Measurements from ENCODE around the gene ASB18. TPM values are rescaled to one million over a fixed set of nuclear protein-coding genes. Genes with fewer than 3 reads are reported as not detected.

ASB18 gene
- total RNA-seq, 1 donor from 2014 or later: not detected

DNA sequence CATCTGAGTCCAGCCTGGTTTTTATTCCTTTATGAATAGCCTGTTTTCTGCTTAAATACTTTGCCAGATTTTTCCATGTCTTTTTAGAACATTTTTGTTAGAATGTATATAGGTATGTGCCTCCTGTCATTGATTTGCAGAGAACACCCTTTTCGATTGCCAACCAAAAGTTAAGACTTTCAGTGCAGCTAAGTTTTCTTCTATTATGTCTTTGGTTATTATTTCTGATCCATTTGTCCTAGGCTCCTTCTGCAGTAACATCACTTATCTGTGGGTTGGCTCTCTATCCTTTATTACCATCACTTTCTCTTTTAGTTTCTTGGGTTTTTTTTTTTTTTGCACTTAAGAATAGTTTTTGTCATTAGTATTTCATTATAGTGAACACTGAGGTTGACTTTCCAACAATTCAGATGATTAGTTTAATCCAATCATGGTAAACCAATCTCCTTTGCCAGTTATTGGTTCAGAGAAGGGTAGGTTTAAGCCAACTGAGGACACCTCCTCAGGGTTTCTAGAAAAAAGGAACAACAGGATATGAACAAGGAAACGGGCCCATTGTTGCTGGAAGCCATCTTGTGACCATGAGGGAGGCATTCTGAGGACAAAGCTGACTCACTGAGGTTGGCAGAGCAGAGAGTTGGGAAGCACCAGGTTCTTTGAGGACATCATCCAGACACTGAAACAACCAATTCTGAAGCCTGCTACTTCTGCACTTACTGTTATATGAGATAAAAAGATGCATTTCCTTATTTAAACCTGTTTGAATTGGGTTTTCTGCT, 58.1 kb downstream of the ASB18 start:
- H3K4me3 Mint-ChIP-seq (ENCODE audit: unreplicated experiment): no peak overlapping the region
- H3K9me3 Mint-ChIP-seq (ENCODE audit: unreplicated experiment): peaks cover 4% of the 10 kb centered on the region
- H3K27ac Mint-ChIP-seq (ENCODE audit: unreplicated experiment): no peak overlapping the region
- no peaks in the 10 kb centered on the region for H3K27me3 Mint-ChIP-seq (ENCODE audit: unreplicated experiment)
- H3K4me1 Mint-ChIP-seq (ENCODE audit: unreplicated experiment): no peaks in the 10 kb centered on the region
- DNase-seq (ENCODE audit: extremely low spot score, unreplicated experiment): no peak
- H3K36me3 Mint-ChIP-seq (ENCODE audit: unreplicated experiment): peaks cover 8% of the 10 kb centered on the region
- TF ChIP-seq, protein P1, sequence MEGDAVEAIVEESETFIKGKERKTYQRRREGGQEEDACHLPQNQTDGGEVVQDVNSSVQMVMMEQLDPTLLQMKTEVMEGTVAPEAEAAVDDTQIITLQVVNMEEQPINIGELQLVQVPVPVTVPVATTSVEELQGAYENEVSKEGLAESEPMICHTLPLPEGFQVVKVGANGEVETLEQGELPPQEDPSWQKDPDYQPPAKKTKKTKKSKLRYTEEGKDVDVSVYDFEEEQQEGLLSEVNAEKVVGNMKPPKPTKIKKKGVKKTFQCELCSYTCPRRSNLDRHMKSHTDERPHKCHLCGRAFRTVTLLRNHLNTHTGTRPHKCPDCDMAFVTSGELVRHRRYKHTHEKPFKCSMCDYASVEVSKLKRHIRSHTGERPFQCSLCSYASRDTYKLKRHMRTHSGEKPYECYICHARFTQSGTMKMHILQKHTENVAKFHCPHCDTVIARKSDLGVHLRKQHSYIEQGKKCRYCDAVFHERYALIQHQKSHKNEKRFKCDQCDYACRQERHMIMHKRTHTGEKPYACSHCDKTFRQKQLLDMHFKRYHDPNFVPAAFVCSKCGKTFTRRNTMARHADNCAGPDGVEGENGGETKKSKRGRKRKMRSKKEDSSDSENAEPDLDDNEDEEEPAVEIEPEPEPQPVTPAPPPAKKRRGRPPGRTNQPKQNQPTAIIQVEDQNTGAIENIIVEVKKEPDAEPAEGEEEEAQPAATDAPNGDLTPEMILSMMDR (IDR thresholded peaks at IDR 0.05): no peak

DNA sequence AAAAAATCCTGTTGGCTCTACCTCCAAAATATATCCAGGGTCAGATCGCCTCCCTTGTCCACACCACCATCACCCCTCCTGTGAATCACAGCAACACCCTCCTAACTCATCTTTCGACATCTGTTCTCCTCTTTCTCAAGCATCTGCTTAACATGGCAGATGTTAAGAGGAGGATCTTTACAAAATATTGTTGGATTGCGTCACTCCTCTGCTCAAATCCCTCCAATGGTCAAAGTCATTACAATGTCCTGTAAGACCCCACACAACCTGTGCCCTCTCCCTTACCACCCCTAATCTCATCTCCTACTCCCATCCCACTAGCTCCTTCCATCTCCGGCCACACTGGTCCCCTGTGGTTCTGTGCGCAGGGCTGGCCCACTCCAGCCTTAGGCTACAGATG, 59.3 kb downstream of the ASB18 start:
- peaks cover 7% of the 10 kb centered on the region for H3K36me3 Mint-ChIP-seq (ENCODE audit: unreplicated experiment)
- TF ChIP-seq, protein P1 (IDR thresholded peaks at IDR 0.05): no peak
- peaks cover 4% of the 10 kb centered on the region for H3K9me3 Mint-ChIP-seq (ENCODE audit: unreplicated experiment)
- no peaks in the 10 kb centered on the region for H3K27me3 Mint-ChIP-seq (ENCODE audit: unreplicated experiment)
- no peak for DNase-seq (ENCODE audit: extremely low spot score, unreplicated experiment)
- H3K27ac Mint-ChIP-seq (ENCODE audit: unreplicated experiment): no peak overlapping the region
- H3K4me3 Mint-ChIP-seq (ENCODE audit: unreplicated experiment): no peak overlapping the region
- H3K4me1 Mint-ChIP-seq (ENCODE audit: unreplicated experiment): no peaks in the 10 kb centered on the region

DNA sequence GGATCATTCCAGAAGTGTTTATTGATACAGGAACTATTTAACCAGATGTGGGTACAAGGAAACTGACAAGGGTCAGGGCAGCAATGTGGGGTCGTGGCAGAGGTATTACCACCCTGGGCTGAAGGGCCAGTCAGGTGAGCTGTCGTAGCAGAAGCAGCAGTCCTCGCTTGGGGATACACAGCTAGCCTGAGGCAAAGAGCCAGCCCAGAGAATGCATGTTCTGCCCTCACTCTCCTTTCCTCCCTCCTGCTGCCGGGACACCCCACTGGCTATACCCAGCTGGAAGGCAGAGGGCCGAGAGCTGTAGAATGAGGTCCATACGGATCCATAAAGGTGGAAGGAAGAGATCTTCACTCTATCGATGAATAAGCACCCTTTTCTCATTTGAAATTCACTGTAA, 63.8 kb downstream of the ASB18 start:
- Mint-ChIP-seq H3K4me3 (ENCODE audit: unreplicated experiment) (no peak overlapping the region), H3K27me3 (ENCODE audit: unreplicated experiment) (no peaks in the 10 kb centered on the region), H3K27ac (ENCODE audit: unreplicated experiment) (no peak overlapping the region), H3K4me1 (ENCODE audit: unreplicated experiment) (peaks cover 13% of the 10 kb centered on the region), H3K36me3 (ENCODE audit: unreplicated experiment) (peaks cover 2% of the 10 kb centered on the region), H3K9me3 (ENCODE audit: unreplicated experiment) (peaks cover 3% of the 10 kb centered on the region)
- TF ChIP-seq, protein P1 (IDR thresholded peaks at IDR 0.05): no peak
- DNase-seq (ENCODE audit: extremely low spot score, unreplicated experiment): no peak

DNA sequence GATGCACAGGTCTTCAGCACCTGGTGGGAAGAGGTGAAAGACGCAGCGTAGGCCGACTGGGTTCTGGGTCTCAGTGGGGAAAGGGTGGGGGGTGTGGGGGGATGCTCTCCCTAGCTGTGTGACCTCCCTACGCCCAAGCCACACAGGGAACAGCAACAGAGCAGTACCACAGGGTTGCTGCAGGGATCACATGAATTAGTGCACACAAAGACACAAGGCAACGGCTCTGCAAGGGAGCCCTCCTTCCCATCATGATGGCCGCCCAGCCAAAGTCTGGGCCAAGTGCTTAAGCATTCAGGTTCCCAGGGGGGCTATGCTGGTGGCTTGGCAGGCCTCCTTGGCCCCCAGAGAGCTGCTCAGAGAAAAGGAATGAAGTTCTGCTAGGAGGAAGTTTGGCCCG, 67.8 kb downstream of the ASB18 start:
- Mint-ChIP-seq H3K4me3 (ENCODE audit: unreplicated experiment) (no peak overlapping the region), H3K4me1 (ENCODE audit: unreplicated experiment) (peaks cover 13% of the 10 kb centered on the region), H3K9me3 (ENCODE audit: unreplicated experiment) (peaks cover 3% of the 10 kb centered on the region), H3K27me3 (ENCODE audit: unreplicated experiment) (no peaks in the 10 kb centered on the region), H3K27ac (ENCODE audit: unreplicated experiment) (no peak overlapping the region), H3K36me3 (ENCODE audit: unreplicated experiment) (peaks cover 5% of the 10 kb centered on the region)
- TF ChIP-seq, protein P1 (IDR thresholded peaks at IDR 0.05): no peak
- DNase-seq (ENCODE audit: extremely low spot score, unreplicated experiment): no peak

DNA sequence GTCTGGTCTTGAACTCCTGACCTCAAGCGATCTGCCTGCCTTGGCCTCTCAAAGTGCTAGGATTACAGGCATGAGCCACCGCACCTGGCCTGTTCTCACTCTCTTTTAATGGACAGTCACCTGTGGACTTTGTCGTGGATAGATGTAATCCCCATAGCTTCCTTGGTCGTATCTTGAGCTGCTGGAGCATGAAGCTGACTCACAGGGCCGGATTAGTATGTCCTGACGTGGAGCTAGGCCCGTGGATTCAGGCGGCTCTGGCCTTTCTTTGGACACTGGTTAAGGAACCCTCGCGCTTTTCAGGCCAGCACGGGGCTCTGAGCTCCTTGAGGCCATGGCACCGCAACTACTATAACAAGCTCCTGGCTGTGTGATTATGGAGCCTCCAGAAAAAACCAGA, 68.5 kb downstream of the ASB18 start:
- H3K36me3 Mint-ChIP-seq (ENCODE audit: unreplicated experiment): peaks cover 5% of the 10 kb centered on the region
- H3K4me1 Mint-ChIP-seq (ENCODE audit: unreplicated experiment): peaks cover 13% of the 10 kb centered on the region
- no peak overlapping the region for H3K27ac Mint-ChIP-seq (ENCODE audit: unreplicated experiment)
- no peak for DNase-seq (ENCODE audit: extremely low spot score, unreplicated experiment)
- H3K9me3 Mint-ChIP-seq (ENCODE audit: unreplicated experiment): peaks cover 3% of the 10 kb centered on the region
- TF ChIP-seq, protein P1 (IDR thresholded peaks at IDR 0.05): no peak
- H3K27me3 Mint-ChIP-seq (ENCODE audit: unreplicated experiment): no peaks in the 10 kb centered on the region
- no peak overlapping the region for H3K4me3 Mint-ChIP-seq (ENCODE audit: unreplicated experiment)
